SK-N-SH (cell line): Measurements from ENCODE around the gene UBAC2. TPM values are rescaled to one million over a fixed set of nuclear protein-coding genes. Genes with fewer than 3 reads are reported as not detected.

Experiments used
- CTCF ChIA-PET: fragments of 300-600, 350-600 bp; formaldehyde crosslinking; extraction: SDS; loops from one replicate; lab custom pipeline; 2021; lab: Yijun Ruan, JAX
- POLR2A ChIA-PET: fragments of 350-600 bp; sonication (Branson Sonifier 250); formaldehyde crosslinking; extraction: SDS; loops from one replicate; lab custom pipeline; 2020; ENCODE audit warnings: antibody characterized with exemption, inconsistent platforms; lab: Yijun Ruan, JAX
- DNase-seq: peaks from one replicate; pipeline ENCODE4 v3.0.0; 2012
- H2AFZ ChIP-seq: fragments of 200-600 bp; sonication (generic); 2 replicates; pipeline ENCODE4 v1.8.1; 2016; ENCODE audit warnings: antibody characterized with exemption, mild to moderate bottlenecking, low read depth
- H3F3A ChIP-seq: fragments of 200-600 bp; sonication (generic); replicated peaks from 2 replicates; pipeline ENCODE3; 2016; ENCODE audit warnings: antibody characterized with exemption, mild to moderate bottlenecking; ENCODE audit not compliant: insufficient read depth
- H3K27ac ChIP-seq, 2 experiments: fragments of 200-500 bp in 1 of 2; fragments of 200-600 bp in 1 of 2; sonication (Bioruptor generic) in 1 of 2; sonication (generic), shearing (Covaris generic) in 1 of 2; 2 replicates each; pipeline versions ENCODE4 v1.5.1 to v1.6.1; 2014 to 2016; ENCODE audit warnings: low read depth in 2 of 2, inconsistent platforms in 1 of 2, low read length in 1 of 2, mild to moderate bottlenecking in 1 of 2, mixed read lengths in 1 of 2
- H3K27me3 ChIP-seq: fragments of 200-600 bp; sonication (generic), shearing (Covaris generic); 2 replicates; pipeline ENCODE4 v1.6.1; 2016; ENCODE audit warnings: mixed run types; ENCODE audit not compliant: insufficient read depth
- H3K36me3 ChIP-seq, 2 experiments: fragments of 200-500 bp in 1 of 2; fragments of 200-600 bp in 1 of 2; sonication (Bioruptor generic) in 1 of 2; sonication (generic) in 1 of 2; replicated peaks in 1 of 2; 2 replicates each; pipeline versions ENCODE3 to v1.5.1; 2014 to 2016; ENCODE audit warnings: low read length in 1 of 2, mild to moderate bottlenecking in 1 of 2; ENCODE audit not compliant: insufficient read depth in 2 of 2, control insufficient read depth in 1 of 2
- H3K4me1 ChIP-seq, 2 experiments: fragments of 200-500 bp in 1 of 2; fragments of 200-600 bp in 1 of 2; sonication (Bioruptor generic) in 1 of 2; sonication (generic), shearing (Covaris generic) in 1 of 2; 2 replicates each; pipeline versions ENCODE4 v1.5.1 to v1.6.1; 2014 to 2016; ENCODE audit warnings: low read depth in 1 of 2, low read length in 1 of 2, mixed run types in 1 of 2; ENCODE audit not compliant: insufficient read depth in 2 of 2, control insufficient read depth in 1 of 2
- H3K4me2 ChIP-seq: fragments of 200-600 bp; sonication (generic), shearing (Covaris generic); 2 replicates; pipeline ENCODE4 v1.6.1; 2017; ENCODE audit warnings: mixed run types
- H3K4me3 ChIP-seq, 2 experiments: fragments of 200-500 bp in 1 of 2; fragments of 200-600 bp in 1 of 2; sonication (Bioruptor generic) in 1 of 2; sonication (generic), shearing (Covaris generic) in 1 of 2; 2 replicates each; pipeline versions ENCODE4 v1.5.1 to v1.8.1; 2014 to 2016; ENCODE audit warnings: low read depth in 2 of 2, inconsistent platforms in 1 of 2, low read length in 1 of 2, mild to moderate bottlenecking in 1 of 2, mixed read lengths in 1 of 2, moderate library complexity in 1 of 2
- H3K79me2 ChIP-seq: fragments of 200-600 bp; sonication (generic); 2 replicates; pipeline ENCODE4 v1.8.1; 2017; ENCODE audit warnings: mild to moderate bottlenecking; ENCODE audit not compliant: insufficient read depth
- H3K9ac ChIP-seq: fragments of 200-600 bp; sonication (generic); 2 replicates; pipeline ENCODE4 v1.6.1; 2017; ENCODE audit warnings: mixed run types
- H3K9me2 ChIP-seq: fragments of 200-600 bp; sonication (generic); 2 replicates; pipeline ENCODE4 v1.6.1; 2017; ENCODE audit warnings: mixed run types
- H3K9me3 ChIP-seq: fragments of 200-600 bp; sonication (generic); 2 replicates; pipeline ENCODE4 v1.6.1; 2017; ENCODE audit warnings: mixed run types, mild to moderate bottlenecking, moderate library complexity
- H4K20me1 ChIP-seq: fragments of 200-600 bp; sonication (generic); 2 replicates; pipeline ENCODE4 v1.6.1; 2017; ENCODE audit warnings: mild to moderate bottlenecking, mixed run types; ENCODE audit not compliant: insufficient read depth
- ELF1 ChIP-seq: IDR thresholded peaks from 2 replicates; pipeline ENCODE4 v1.4.0; 2012
- EZH2phosphoT487 ChIP-seq: fragments of 200-600 bp; sonication (generic); IDR thresholded peaks from 2 replicates; pipeline ENCODE4 v1.6.1; 2017; ENCODE audit warnings: low read depth, mixed run types, mild to moderate bottlenecking, antibody characterized with exemption, moderate library complexity, borderline replicate concordance
- FOSL2 ChIP-seq: IDR thresholded peaks from 2 replicates; pipeline ENCODE4 v1.4.0; 2012; ENCODE audit warnings: low read depth, mild to moderate bottlenecking, moderate library complexity, borderline replicate concordance
- FOXJ3 ChIP-seq: sonication (generic); formaldehyde crosslinking; IDR thresholded peaks from 2 replicates; pipeline ENCODE4 v1.5.1; 2020; ENCODE audit warnings: mild to moderate bottlenecking, missing genetic modification reagents
- FOXM1 ChIP-seq: IDR thresholded peaks from 2 replicates; pipeline ENCODE4 v1.4.0; 2012; ENCODE audit warnings: low read depth, mild to moderate bottlenecking
- MAX ChIP-seq: IDR thresholded peaks from 2 replicates; pipeline ENCODE4 v1.4.0; 2012; ENCODE audit warnings: low read depth
- MEF2A ChIP-seq: IDR thresholded peaks from 2 replicates; pipeline ENCODE4 v1.4.0; 2012; ENCODE audit warnings: low read depth, borderline replicate concordance
- MXI1 ChIP-seq: IDR thresholded peaks from 2 replicates; pipeline ENCODE4 v1.6.1; 2012; ENCODE audit warnings: mild to moderate bottlenecking, low read depth, low read length, improper control_type of control experiment
- NFIC ChIP-seq: IDR thresholded peaks from 2 replicates; pipeline ENCODE4 v1.4.0; 2012; ENCODE audit warnings: borderline replicate concordance
- NRF1 ChIP-seq: IDR thresholded peaks from 2 replicates; pipeline ENCODE4 v1.6.1; 2012; ENCODE audit warnings: low read depth, mild to moderate bottlenecking, low read length
- POLR2AphosphoS5 ChIP-seq: IDR thresholded peaks from 2 replicates; pipeline ENCODE4 v1.6.1; 2012; ENCODE audit warnings: low read depth, low read length
- RCOR1 ChIP-seq: fragments of 150-350 bp; IDR thresholded peaks from 2 replicates; pipeline ENCODE4 v1.6.1; 2017; ENCODE audit warnings: antibody characterized with exemption, low read length
- RFX5 ChIP-seq: IDR thresholded peaks from 2 replicates; pipeline ENCODE4 v1.6.1; 2012; ENCODE audit warnings: mild to moderate bottlenecking, improper control_type of control experiment, low read length
- RXRA ChIP-seq: IDR thresholded peaks from 2 replicates; pipeline ENCODE4 v1.4.0; 2012; ENCODE audit warnings: low read depth, mild to moderate bottlenecking, borderline replicate concordance
- TAF1 ChIP-seq: IDR thresholded peaks from 2 replicates; pipeline ENCODE4 v1.6.1; 2012; ENCODE audit warnings: low read depth, mild to moderate bottlenecking, low read length, moderate library complexity, borderline replicate concordance
- TCF12 ChIP-seq: IDR thresholded peaks from 2 replicates; pipeline ENCODE4 v1.4.0; 2012
- TEAD4 ChIP-seq: IDR thresholded peaks from 2 replicates; pipeline ENCODE4 v1.4.0; 2012; ENCODE audit warnings: mild to moderate bottlenecking, borderline replicate concordance; ENCODE audit not compliant: insufficient read depth
- USF1 ChIP-seq: IDR thresholded peaks from 2 replicates; pipeline ENCODE4 v1.4.0; 2012; ENCODE audit warnings: low read depth, borderline replicate concordance
- USF2 ChIP-seq: fragments of 150-350 bp; IDR thresholded peaks from 2 replicates; pipeline ENCODE4 v1.6.1; 2017; ENCODE audit warnings: antibody characterized with exemption, low read length, low read depth, borderline replicate concordance
- ZBTB33 ChIP-seq: IDR thresholded peaks from 2 replicates; pipeline ENCODE4 v1.4.0; 2012; ENCODE audit warnings: low read depth, borderline replicate concordance
- WGBS: methylation state at CpG from one replicate; pipeline ENCODE4 v1.1.6; 2017; ENCODE audit warnings: low lambda C conversion rate; 5-methylcytosine and 5-hydroxymethylcytosine counted together
- polyA plus RNA-seq, 3 experiments: library from polyadenylated mRNA; depleted of rRNA; stranded (reverse); fragments of >200 nt; gene quantifications; 2 replicates each; pipeline ENCODE4 v1.2.3, GENCODE V29; 2012

Gene UBAC2
- polyA plus RNA-seq, 1 of the 3 experiments (the other 2 are of a cell fraction): 79.0 TPM

DNA sequence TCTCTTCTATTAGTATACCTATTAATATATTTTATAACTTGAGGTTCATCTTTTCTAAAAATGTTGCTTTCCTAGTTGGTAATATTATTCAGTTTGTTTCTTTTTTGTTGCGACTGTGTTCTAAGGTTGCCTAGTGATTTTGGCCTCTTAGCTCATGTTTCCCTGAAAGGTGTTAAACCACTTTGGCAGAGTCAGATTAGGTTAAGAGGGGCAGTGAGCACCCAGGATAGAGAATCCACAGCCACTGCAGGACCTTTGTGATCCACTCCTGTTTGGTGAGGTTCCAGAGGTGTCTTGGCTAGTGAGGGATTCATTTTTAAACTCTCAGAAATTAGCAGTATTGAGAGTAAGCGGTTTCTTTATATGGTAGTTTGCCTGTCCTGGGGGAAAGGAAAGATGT, 72.5 kb downstream of the UBAC2 start:
- Histone ChIP-seq H3K9me3 (no peaks in the 10 kb centered on the region), H3K79me2 (peaks cover 3% of the 10 kb centered on the region; the same call in 1 of the 2 replicates), H3K4me3 (no peak overlapping the region), H2AFZ (no peak overlapping the region), H3K4me1 (no peaks in the 10 kb centered on the region), H3K9me2 (no peaks in the 10 kb centered on the region), H3K27me3 (no peaks in the 10 kb centered on the region), H3K9ac (no peak overlapping the region), H3K36me3 (no peaks in the 10 kb centered on the region), H3K4me2 (no peak overlapping the region), H4K20me1 (no peaks in the 10 kb centered on the region), H3F3A (peaks cover 3% of the 10 kb centered on the region), H3K27ac (no peak overlapping the region)
- no peak for DNase-seq
- TF ChIP-seq EZH2phosphoT487: no peak
- TF ChIP-seq MEF2A: no peak
- TF ChIP-seq TAF1: no peak
- ChIA-PET POLR2A (no interaction called here), CTCF (interaction anchor here (8.5 kb wide), 1 partner anchor 164 kb away, joined by 249 read pairs; no protein-coding TSS in a partner anchor)
- WGBS: 96% methylated on average over 2 of the region's 2 CpGs

DNA sequence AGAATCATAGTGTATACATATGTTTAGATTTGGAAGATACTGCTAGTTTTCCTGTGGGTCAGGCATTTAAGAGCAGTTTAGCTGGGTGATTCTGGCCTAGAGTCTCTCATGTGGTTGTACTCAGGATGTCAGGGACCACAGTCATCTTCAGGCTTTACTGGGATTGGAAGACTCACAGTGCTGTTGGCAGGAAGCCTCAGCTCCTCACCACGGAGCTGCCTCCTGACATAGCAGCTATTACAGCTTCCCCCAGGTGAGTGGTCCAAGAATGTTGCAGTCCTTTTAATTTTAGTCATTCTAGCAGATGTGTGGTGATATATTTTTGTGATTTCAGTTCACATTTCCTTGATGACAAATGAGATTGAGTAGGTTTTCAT, 74.4 kb downstream of the UBAC2 start:
- H3K27ac ChIP-seq: no peak overlapping the region
- H3K36me3 ChIP-seq: peaks cover 0 to 3% of the 10 kb centered on the region in 2 experiments
- POLR2A ChIA-PET: no interaction called here
- no peak overlapping the region for H3K4me2 ChIP-seq
- H3K27me3 ChIP-seq: no peaks in the 10 kb centered on the region
- TF ChIP-seq FOXJ3 (CRISPR knock-in tag) (no peak), TCF12 (no peak), ELF1 (no peak), NFIC (peak; percentile 27), FOXM1 (no peak), FOSL2 (no peak)
- H3K9me3 ChIP-seq: no peaks in the 10 kb centered on the region
- H2AFZ ChIP-seq: no peak overlapping the region
- 33% methylated on average over 1 of the region's 1 CpG for WGBS
- no peaks in the 10 kb centered on the region for H3K9me2 ChIP-seq
- peaks cover 3% of the 10 kb centered on the region; the same call in 1 of the 2 replicates for H3K79me2 ChIP-seq
- H3K9ac ChIP-seq: no peak overlapping the region
- no peak for DNase-seq
- no peak overlapping the region for H3K4me3 ChIP-seq
- CTCF ChIA-PET: interaction anchor here (0.6 to 2.8 kb wide), 5 partner anchors 9 to 167 kb away, joined by 3 to 28 read pairs (median 5); no protein-coding TSS in a partner anchor
- H4K20me1 ChIP-seq: no peaks in the 10 kb centered on the region
- H3F3A ChIP-seq: no peaks in the 10 kb centered on the region
- H3K4me1 ChIP-seq: no peaks in the 10 kb centered on the region

- CTCF ChIA-PET: interaction anchor here (0.8 to 7.8 kb wide), 5 partner anchors 11 to 160 kb away, joined by 3 to 38 read pairs (median 13); no protein-coding TSS in a partner anchor
- peaks cover 0 to 8% of the 10 kb centered on the region in 2 experiments for H3K36me3 ChIP-seq
- H3K9me2 ChIP-seq: no peaks in the 10 kb centered on the region
- no peaks in the 10 kb centered on the region for H3F3A ChIP-seq
- H3K79me2 ChIP-seq: peaks cover 3% of the 10 kb centered on the region; the same call in 1 of the 2 replicates
- no peak overlapping the region for H3K9ac ChIP-seq
- no peaks in the 10 kb centered on the region for H3K9me3 ChIP-seq
- DNase-seq: no peak
- H2AFZ ChIP-seq: no peak overlapping the region
- no peak overlapping the region for H3K4me2 ChIP-seq
- no peak overlapping the region for H3K4me3 ChIP-seq
- no peaks in the 10 kb centered on the region for H3K4me1 ChIP-seq
- TF ChIP-seq ZBTB33 (no peak), NRF1 (no peak), FOXJ3 (CRISPR knock-in tag) (no peak), TEAD4 (no peak), MXI1 (no peak), MEF2A (no peak), USF2 (no peak), RXRA (no peak), TAF1 (no peak), RCOR1 (no peak), MAX (no peak), USF1 (no peak), RFX5 (no peak), POLR2AphosphoS5 (no peak)
- WGBS: 100% methylated on average over 2 of the region's 2 CpGs
- H4K20me1 ChIP-seq: no peaks in the 10 kb centered on the region
- POLR2A ChIA-PET: no interaction called here
- H3K27me3 ChIP-seq: no peaks in the 10 kb centered on the region
- H3K27ac ChIP-seq: no peak overlapping the region
Observed at GRCh38 chr13:99276706-99277105, 76.1 kb downstream of the UBAC2 start.
